SHP77 (cell line): ENCODE measurements around the gene ARHGAP26.

Experiments used
- DNase-seq, 2 experiments: peaks; one replicate each; lab custom pipeline; 2025; lab: John Stamatoyannopoulos, UW

Gene ARHGAP26

DNA sequence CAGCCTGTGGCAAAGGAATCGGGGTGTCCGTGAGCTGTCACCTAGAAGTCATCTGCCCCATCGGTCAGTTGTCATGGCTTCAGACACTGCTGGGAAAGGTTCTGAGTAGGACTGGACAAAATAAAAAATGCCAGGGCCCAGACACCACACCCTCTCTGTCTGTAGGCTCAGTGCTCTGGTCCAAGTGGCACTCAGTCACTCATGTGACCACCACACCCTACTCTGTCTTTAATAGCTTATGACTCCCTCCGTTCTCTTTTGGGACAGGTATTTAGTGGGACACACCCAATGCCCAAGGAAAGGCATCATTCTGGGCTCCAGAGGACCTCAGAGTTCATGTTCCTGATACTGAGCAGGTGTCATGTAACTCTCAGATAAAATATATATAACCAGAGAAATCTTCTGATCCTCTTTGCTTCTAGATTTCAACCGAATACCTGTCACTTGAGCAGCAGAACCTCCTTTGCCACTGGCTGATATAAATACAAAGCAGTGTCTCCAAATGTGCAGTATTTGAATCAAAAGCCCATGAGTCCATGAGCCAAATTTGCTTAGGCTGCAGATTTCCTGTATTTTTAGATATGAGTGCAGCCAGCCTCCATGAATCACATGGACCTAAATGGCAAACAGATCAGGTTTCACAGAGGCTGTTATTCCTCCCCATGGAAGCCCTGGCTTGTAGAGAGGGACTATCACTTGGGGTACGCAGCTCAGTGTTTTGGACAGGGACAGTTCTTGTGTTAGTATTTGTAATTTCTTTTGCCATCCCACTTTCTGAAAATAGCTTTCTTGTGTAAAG, 272.0 kb downstream of the ARHGAP26 start:
- peak; percentile 37 to 59 for DNase-seq

DNA sequence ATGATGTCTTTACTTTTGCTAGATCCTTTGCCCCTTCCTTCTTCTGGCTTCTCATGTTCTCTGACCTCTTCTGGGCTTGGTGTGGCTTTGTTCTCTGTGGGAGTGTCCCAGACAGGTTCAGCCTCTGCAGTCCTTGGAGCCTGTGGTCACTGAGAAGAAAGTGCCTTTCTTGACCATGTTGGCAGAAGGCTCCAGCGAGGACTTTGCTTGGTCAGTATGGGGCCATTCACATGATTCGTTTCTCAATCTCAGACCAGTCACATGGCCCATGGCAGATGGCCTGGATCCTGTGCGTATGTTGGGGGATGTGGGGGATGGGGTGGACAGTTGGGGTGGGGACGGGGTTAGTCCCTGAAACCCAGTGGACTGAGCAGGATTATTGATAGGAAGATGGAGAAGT, 274.1 kb downstream of the ARHGAP26 start:
- DNase-seq: no peak

GRCh38 chr5:143045062-143045461, 274.9 kb downstream of the ARHGAP26 start:
- DNase-seq: no peak

DNA sequence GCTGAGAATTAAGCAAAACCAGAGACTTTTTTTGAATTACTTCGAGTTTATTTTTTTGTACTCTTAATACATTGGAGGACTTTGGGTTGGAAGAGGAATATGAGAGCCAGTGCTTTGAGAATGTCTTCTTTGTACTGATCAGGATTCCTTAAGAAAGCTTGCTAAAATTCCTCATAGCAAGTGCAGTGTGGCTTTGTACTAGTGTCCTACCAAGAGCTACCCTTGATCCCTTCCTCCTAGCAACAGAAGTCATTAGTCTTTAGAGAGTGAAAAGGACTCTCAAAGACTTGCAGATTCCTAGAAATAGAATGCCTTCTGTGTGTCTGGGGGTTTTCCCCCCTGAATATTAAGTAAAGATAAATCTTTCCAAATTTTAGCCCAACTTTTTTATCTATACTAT, 276.1 kb downstream of the ARHGAP26 start:
- DNase-seq: no peak

DNA sequence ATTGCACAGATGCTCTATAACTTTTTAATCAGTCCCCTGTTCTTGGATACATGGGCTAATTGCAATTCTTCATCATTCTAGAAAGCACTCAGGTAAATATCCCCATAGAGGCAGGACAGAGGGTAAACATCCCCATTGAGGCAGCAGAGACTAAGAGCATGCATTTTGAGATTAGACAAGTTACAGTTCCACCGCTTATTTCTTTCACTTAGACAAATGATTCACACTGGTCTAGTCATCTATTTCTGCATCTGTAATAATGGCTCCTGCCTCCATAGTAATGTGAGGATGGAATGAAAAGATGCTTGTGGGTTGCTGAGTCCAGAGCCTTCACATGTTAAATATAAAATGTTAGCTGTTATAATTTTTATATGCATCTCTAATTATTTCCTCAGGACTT, 276.9 kb downstream of the ARHGAP26 start:
- no peak for DNase-seq

GRCh38 chr5:143050183-143050582, 280.0 kb downstream of the ARHGAP26 start:
- no peak for DNase-seq

GRCh38 chr5:143051244-143052058, 281.3 kb downstream of the ARHGAP26 start:
- DNase-seq: peak; percentile 62 to 69

- peak in 1 of 2 experiments; percentile 20 for DNase-seq
Observed at GRCh38 chr5:143052967-143053682, 282.9 kb downstream of the ARHGAP26 start.

- no peak for DNase-seq
Observed at GRCh38 chr5:143053780-143054179, 283.6 kb downstream of the ARHGAP26 start.

GRCh38 chr5:143054480-143054941, 284.3 kb downstream of the ARHGAP26 start:
- DNase-seq: peak; percentile 22 to 33

- no peak for DNase-seq
Observed at GRCh38 chr5:143055596-143056338, 285.6 kb downstream of the ARHGAP26 start.

GRCh38 chr5:143056339-143056704, 286.1 kb downstream of the ARHGAP26 start:
- no peak for DNase-seq

DNA sequence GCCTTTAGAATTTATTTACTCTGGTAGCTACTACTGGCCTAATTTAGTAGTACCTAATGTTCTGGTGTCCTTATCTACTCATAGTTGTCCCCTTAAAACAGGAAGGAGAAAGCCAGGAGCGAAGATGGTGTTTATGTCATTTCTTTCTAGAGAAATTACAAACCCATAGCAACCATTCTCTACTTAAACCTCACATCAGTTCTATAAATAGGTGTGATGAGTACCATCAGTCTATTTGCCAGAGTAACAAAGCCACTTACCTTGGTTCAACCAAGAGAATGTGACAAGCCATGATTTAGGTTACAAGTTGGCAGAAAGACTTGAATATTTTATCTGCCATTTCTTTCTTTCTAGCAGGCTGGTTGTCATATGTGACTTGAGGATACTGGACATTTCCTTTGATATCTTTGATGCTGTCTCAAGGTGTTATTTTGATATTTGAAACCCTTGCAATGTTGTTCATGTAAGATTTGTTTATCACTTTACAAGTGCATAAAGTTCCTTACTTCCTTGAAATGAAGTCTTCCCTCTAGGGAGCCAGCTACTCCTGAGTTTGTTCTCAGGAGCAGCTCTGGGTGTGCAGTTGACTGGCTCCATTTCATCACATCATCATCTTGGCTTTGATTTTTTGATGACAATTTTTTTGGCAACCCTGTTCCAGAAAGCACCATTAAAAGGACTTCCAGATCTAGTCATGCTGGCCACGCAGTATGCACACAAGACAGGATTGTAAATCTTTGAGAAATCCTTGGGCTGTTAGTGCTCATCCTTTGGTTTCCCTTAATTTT, 286.8 kb downstream of the ARHGAP26 start:
- DNase-seq: no peak

- DNase-seq: no peak
Observed at GRCh38 chr5:143057580-143057999, 287.4 kb downstream of the ARHGAP26 start.

DNA sequence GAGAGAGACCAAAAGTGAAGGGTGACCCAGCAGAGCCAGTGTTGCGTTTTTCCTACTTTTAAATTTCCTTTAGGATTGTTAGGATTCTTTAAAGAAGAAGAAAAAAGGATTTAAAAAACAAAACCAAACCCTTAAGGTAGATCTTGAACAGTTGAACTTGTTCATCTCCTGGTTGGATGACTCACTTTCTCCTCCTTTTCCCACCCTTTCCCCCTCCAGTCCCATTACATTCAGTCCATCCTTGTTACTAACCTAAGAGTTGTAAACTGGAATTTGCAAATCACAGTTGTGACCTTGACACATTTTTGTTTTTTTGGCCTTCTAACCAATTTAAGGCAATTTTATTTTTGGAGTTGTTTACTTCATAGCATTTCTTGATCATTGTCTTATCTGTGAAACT, 289.2 kb downstream of the ARHGAP26 start:
- no peak for DNase-seq

DNA sequence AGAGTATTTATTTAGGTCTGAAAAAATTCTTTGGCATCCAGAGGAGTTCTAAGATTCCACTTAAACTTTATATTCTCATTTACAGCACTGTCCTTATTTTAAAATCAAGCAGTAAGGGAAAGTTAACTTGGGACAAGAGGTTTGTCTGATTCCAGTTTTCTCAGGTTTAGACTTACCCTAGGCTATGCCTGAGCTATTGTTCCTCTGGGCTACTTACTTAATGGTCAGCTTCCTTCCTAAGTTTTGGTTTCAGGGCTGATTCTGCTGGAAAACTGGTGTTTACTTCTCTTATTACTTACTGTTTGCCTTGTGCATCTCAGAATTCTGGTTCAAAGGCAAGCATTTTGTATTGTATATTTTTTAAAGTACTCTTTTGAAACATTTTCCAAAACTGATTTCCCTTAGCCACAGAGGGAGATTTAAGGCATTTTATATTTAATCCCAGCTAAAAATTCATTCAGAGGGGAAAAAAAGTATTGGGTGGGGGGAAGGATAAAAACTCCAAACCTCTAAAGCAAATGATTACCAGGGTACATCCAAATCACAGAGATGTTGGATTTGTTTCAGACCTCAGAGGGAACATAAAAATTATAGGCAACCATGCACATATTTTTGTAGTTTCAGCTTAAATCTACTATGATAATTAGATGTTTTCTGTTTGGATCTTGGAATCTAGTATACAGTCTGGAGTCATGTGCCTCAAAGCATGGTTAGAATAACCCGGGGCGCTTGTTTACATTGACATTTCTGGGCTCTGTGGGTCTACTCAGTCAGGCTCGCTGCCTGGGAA, 290.0 kb downstream of the ARHGAP26 start:
- no peak for DNase-seq

DNA sequence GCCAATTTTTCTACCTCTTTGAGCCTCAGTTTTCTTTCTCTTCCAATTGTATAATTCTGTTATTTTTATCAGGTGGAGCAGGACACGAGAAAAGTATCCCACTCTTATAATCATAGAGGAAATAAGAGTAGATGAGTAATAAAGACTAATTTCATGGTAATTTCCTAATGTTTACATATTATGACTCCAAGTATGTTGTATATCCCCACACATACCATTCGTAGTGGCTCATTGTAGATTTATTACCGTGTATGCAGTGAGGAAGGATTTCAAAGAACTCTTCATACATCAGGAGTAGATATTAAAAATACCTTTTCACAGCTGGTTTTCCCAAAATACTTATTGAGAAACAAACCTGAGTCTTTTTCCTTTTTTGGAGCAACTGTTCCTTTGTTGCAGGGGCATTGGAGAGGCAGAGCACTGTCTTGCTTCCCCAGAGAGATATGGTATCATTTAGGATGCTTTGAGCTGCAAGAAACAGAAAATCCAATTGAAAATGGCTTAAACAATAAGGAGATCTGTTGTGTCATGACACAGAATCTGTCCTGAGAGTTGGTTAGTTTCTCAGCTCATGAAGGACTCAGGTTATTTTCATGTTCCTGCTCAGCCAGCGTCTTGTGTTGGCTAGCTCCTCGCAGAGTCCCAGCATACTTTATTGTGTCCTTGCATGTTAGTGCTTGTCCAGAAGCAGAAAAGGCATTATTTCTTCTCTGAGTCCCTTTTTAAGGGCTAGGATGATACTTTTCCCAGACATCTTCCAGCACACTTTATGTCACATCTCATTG, 291.2 kb downstream of the ARHGAP26 start:
- DNase-seq: no peak

GRCh38 chr5:143062379-143062778, 292.2 kb downstream of the ARHGAP26 start:
- no peak for DNase-seq
